SK-N-SH (cell line): Measurements from ENCODE around the gene ADAMTS17.

Source experiments
- EP300 ChIP-seq, 2 experiments: IDR thresholded peaks; 2 replicates each; pipeline versions ENCODE4 v1.4.0 to v1.6.1; 2012; ENCODE audit warnings: borderline replicate concordance in 1 of 2, low read depth in 1 of 2, low read length in 1 of 2
- POLR2AphosphoS5 ChIP-seq: IDR thresholded peaks from 2 replicates; pipeline ENCODE4 v1.6.1; 2012; ENCODE audit warnings: low read depth, low read length
- REST ChIP-seq: IDR thresholded peaks from 2 replicates; pipeline ENCODE4 v1.6.1; 2012; ENCODE audit warnings: mild to moderate bottlenecking, low read depth, low read length, moderate library complexity

- no peak for TF ChIP-seq POLR2AphosphoS5
- no peak for TF ChIP-seq EP300 (IDR thresholded peaks at IDR 0.05; ENCODE audit: borderline replicate concordance in 1 of 2, low read depth in 1 of 2, low read length in 1 of 2)
- no peak for TF ChIP-seq REST
These were observed 8.5 kb downstream of the ADAMTS17 start for GRCh38 chr15:100333236-100333635.
